Measurements from ENCODE around the gene ATP6V0C. TPM values are rescaled to one million over a fixed set of nuclear protein-coding genes. Genes with fewer than 3 reads are reported as not detected.
A peak's percentile ranks its signal among the peaks of the same experiment; 100 is the strongest.

The ATP6V0C gene
- total RNA-seq, 1 experiment from 2014 or later: 212 TPM

DNA sequence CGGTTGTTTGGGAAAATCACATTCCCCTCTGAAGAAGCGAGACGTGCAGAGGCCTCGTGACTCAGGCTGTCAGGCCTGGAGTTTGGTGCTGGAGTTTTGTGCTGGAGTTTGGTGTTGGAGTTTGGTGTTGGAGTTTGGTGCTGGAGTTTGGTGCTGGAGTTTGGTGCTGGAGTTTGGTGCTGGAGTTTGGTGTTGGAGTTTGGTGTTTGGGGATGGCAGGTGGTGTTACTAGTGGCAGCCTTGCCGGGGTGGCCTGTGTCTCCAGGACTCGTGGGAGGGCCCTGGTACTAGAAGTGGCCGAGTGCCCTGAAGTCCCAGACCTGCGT, 26.3 kb upstream of the ATP6V0C start:
- Mint-ChIP-seq H3K4me1 (0 out of 2 replicates have a peak, but pooled peaks cover 4% of the 10 kb centered on the region), H3K4me3 (no peak overlapping the region), H3K9me3 (no peaks in the 10 kb centered on the region), H3K27me3 (ENCODE audit: low read depth) (no peaks in the 10 kb centered on the region; the same call in 1 of the 2 replicates), H3K27ac (peak overlapping the region; percentile 54), H3K36me3 (no peaks in the 10 kb centered on the region)
- TF ChIP-seq ESRRA (CRISPR knock-in tag; IDR thresholded peaks at IDR 0.05; ENCODE audit: borderline replicate concordance) (no peak), FOXJ3 (CRISPR knock-in tag; IDR thresholded peaks at IDR 0.05; ENCODE audit: borderline replicate concordance) (no peak), ZBTB21 (CRISPR knock-in tag; IDR thresholded peaks at IDR 0.05; ENCODE audit: borderline replicate concordance) (no peak), JAZF1 (CRISPR knock-in tag; IDR thresholded peaks at IDR 0.05) (no peak), IRF2 (CRISPR knock-in tag; IDR thresholded peaks at IDR 0.05; ENCODE audit: borderline replicate concordance, low read depth) (no peak), OVOL2 (CRISPR knock-in tag; IDR thresholded peaks at IDR 0.05; ENCODE audit: borderline replicate concordance) (no peak), ETV6 (CRISPR knock-in tag; IDR thresholded peaks at IDR 0.05) (no peak), ZNF138 (CRISPR knock-in tag; conservative IDR thresholded peaks at IDR 0.05) (no peak), JUN (CRISPR knock-in tag; IDR thresholded peaks at IDR 0.05) (no peak), ZNF671 (CRISPR knock-in tag; IDR thresholded peaks at IDR 0.05) (no peak), ZNF232 (CRISPR knock-in tag; IDR thresholded peaks at IDR 0.05) (no peak), KAT7 (CRISPR knock-in tag; IDR thresholded peaks at IDR 0.05; ENCODE audit: borderline replicate concordance) (no peak), RELA (CRISPR knock-in tag; IDR thresholded peaks at IDR 0.05; ENCODE audit: borderline replicate concordance) (no peak), TP53 (CRISPR knock-in tag; IDR thresholded peaks at IDR 0.05) (no peak), ZNF263 (CRISPR knock-in tag; IDR thresholded peaks at IDR 0.05; ENCODE audit: low read depth) (no peak)
- TF ChIP-seq, protein P1, sequence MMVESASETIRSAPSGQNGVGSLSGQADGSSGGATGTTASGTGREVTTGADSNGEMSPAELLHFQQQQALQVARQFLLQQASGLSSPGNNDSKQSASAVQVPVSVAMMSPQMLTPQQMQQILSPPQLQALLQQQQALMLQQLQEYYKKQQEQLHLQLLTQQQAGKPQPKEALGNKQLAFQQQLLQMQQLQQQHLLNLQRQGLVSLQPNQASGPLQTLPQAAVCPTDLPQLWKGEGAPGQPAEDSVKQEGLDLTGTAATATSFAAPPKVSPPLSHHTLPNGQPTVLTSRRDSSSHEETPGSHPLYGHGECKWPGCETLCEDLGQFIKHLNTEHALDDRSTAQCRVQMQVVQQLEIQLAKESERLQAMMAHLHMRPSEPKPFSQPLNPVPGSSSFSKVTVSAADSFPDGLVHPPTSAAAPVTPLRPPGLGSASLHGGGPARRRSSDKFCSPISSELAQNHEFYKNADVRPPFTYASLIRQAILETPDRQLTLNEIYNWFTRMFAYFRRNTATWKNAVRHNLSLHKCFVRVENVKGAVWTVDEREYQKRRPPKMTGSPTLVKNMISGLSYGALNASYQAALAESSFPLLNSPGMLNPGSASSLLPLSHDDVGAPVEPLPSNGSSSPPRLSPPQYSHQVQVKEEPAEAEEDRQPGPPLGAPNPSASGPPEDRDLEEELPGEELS (CRISPR knock-in tag; IDR thresholded peaks at IDR 0.05): no peak
- TF ChIP-seq, protein P2, sequence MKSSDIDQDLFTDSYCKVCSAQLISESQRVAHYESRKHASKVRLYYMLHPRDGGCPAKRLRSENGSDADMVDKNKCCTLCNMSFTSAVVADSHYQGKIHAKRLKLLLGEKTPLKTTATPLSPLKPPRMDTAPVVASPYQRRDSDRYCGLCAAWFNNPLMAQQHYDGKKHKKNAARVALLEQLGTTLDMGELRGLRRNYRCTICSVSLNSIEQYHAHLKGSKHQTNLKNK (CRISPR knock-in tag; IDR thresholded peaks at IDR 0.05): no peak
- TF ChIP-seq, protein P3, sequence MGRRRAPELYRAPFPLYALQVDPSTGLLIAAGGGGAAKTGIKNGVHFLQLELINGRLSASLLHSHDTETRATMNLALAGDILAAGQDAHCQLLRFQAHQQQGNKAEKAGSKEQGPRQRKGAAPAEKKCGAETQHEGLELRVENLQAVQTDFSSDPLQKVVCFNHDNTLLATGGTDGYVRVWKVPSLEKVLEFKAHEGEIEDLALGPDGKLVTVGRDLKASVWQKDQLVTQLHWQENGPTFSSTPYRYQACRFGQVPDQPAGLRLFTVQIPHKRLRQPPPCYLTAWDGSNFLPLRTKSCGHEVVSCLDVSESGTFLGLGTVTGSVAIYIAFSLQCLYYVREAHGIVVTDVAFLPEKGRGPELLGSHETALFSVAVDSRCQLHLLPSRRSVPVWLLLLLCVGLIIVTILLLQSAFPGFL (CRISPR knock-in tag; IDR thresholded peaks at IDR 0.05; ENCODE audit: borderline replicate concordance): no peak
- TF ChIP-seq, protein P4, sequence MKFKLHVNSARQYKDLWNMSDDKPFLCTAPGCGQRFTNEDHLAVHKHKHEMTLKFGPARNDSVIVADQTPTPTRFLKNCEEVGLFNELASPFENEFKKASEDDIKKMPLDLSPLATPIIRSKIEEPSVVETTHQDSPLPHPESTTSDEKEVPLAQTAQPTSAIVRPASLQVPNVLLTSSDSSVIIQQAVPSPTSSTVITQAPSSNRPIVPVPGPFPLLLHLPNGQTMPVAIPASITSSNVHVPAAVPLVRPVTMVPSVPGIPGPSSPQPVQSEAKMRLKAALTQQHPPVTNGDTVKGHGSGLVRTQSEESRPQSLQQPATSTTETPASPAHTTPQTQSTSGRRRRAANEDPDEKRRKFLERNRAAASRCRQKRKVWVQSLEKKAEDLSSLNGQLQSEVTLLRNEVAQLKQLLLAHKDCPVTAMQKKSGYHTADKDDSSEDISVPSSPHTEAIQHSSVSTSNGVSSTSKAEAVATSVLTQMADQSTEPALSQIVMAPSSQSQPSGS (CRISPR knock-in tag; IDR thresholded peaks at IDR 0.05; ENCODE audit: borderline replicate concordance, low read depth): no peak
- ChIA-PET CTCF (interaction anchor here (2.1 kb wide), 1 partner anchor 14 kb away, joined by 12 read pairs; no protein-coding TSS in a partner anchor), POLR2A (no interaction called here)
- ATAC-seq: no peak
- DNase-seq (ENCODE audit: low spot score): no peak

DNA sequence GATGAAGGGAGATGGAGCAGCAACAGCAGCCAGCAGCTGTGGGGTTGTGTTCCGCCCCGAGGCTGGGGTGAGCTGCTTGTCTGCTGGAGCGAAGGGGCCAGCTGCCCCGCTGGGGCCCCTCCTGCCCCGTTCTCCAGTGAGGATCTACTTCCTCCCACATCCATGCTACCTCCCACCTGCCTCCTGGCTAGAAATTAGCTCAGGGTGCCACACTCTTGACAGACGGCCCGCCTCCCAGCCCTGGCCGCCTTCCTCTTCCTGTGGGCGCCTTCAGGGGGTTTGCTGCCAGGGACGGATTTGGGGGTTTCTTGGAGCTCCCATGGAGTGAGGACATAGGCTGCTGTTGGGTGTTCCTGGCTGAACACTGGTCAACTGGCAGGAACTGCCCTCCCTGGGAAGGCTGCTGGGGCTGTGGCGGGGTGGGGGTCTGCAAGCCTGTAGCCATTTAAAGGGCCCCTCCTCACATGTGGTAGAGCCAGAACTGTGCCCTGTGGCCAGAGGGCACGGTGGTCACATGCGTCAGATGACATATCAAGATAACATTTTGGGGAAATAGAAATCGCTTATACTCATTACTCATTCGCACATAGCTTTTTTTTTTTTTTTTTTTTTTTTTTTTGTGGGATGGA, 25.7 kb upstream of the ATP6V0C start:
- H3K4me3 Mint-ChIP-seq: no peak overlapping the region
- H3K4me1 Mint-ChIP-seq: 0 out of 2 replicates have a peak, but pooled peaks cover 4% of the 10 kb centered on the region
- no peaks in the 10 kb centered on the region for H3K27me3 Mint-ChIP-seq (ENCODE audit: low read depth)
- CTCF ChIA-PET: interaction anchor here (0.6 to 2.1 kb wide), 3 partner anchors 13 to 262 kb away, joined by 3 to 12 read pairs (median 5); no protein-coding TSS in a partner anchor
- POLR2A ChIA-PET: no interaction called here
- H3K36me3 Mint-ChIP-seq: no peaks in the 10 kb centered on the region
- no peaks in the 10 kb centered on the region for H3K9me3 Mint-ChIP-seq
- ATAC-seq: no peak
- DNase-seq (ENCODE audit: low spot score): no peak
- no peak overlapping the region for H3K27ac Mint-ChIP-seq
- TF ChIP-seq, protein P5, sequence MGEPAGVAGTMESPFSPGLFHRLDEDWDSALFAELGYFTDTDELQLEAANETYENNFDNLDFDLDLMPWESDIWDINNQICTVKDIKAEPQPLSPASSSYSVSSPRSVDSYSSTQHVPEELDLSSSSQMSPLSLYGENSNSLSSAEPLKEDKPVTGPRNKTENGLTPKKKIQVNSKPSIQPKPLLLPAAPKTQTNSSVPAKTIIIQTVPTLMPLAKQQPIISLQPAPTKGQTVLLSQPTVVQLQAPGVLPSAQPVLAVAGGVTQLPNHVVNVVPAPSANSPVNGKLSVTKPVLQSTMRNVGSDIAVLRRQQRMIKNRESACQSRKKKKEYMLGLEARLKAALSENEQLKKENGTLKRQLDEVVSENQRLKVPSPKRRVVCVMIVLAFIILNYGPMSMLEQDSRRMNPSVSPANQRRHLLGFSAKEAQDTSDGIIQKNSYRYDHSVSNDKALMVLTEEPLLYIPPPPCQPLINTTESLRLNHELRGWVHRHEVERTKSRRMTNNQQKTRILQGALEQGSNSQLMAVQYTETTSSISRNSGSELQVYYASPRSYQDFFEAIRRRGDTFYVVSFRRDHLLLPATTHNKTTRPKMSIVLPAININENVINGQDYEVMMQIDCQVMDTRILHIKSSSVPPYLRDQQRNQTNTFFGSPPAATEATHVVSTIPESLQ (CRISPR knock-in tag; IDR thresholded peaks at IDR 0.05): no peak
- TF ChIP-seq, protein P6, sequence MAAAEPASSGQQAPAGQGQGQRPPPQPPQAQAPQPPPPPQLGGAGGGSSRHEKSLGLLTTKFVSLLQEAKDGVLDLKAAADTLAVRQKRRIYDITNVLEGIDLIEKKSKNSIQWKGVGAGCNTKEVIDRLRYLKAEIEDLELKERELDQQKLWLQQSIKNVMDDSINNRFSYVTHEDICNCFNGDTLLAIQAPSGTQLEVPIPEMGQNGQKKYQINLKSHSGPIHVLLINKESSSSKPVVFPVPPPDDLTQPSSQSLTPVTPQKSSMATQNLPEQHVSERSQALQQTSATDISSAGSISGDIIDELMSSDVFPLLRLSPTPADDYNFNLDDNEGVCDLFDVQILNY (CRISPR knock-in tag; IDR thresholded peaks at IDR 0.05): no peak
- no peak for TF ChIP-seq CBFB (CRISPR knock-in tag; IDR thresholded peaks at IDR 0.05; ENCODE audit: low read depth)
- TF ChIP-seq, protein P7, sequence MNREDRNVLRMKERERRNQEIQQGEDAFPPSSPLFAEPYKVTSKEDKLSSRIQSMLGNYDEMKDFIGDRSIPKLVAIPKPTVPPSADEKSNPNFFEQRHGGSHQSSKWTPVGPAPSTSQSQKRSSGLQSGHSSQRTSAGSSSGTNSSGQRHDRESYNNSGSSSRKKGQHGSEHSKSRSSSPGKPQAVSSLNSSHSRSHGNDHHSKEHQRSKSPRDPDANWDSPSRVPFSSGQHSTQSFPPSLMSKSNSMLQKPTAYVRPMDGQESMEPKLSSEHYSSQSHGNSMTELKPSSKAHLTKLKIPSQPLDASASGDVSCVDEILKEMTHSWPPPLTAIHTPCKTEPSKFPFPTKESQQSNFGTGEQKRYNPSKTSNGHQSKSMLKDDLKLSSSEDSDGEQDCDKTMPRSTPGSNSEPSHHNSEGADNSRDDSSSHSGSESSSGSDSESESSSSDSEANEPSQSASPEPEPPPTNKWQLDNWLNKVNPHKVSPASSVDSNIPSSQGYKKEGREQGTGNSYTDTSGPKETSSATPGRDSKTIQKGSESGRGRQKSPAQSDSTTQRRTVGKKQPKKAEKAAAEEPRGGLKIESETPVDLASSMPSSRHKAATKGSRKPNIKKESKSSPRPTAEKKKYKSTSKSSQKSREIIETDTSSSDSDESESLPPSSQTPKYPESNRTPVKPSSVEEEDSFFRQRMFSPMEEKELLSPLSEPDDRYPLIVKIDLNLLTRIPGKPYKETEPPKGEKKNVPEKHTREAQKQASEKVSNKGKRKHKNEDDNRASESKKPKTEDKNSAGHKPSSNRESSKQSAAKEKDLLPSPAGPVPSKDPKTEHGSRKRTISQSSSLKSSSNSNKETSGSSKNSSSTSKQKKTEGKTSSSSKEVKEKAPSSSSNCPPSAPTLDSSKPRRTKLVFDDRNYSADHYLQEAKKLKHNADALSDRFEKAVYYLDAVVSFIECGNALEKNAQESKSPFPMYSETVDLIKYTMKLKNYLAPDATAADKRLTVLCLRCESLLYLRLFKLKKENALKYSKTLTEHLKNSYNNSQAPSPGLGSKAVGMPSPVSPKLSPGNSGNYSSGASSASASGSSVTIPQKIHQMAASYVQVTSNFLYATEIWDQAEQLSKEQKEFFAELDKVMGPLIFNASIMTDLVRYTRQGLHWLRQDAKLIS (CRISPR knock-in tag; IDR thresholded peaks at IDR 0.05; ENCODE audit: borderline replicate concordance): no peak
- TF ChIP-seq SMAD3 (CRISPR knock-in tag; IDR thresholded peaks at IDR 0.05; ENCODE audit: borderline replicate concordance): no peak
